ENCODE measurements around the gene MRPS18A.
A peak's percentile ranks its signal among the peaks of the same experiment; 100 is the strongest.
"Not testable (repeated sequence)": the region's sequence is repeated elsewhere in the genome, so short reads cannot be mapped to it uniquely, and the experiment has no call there.

MRPS18A gene

DNA sequence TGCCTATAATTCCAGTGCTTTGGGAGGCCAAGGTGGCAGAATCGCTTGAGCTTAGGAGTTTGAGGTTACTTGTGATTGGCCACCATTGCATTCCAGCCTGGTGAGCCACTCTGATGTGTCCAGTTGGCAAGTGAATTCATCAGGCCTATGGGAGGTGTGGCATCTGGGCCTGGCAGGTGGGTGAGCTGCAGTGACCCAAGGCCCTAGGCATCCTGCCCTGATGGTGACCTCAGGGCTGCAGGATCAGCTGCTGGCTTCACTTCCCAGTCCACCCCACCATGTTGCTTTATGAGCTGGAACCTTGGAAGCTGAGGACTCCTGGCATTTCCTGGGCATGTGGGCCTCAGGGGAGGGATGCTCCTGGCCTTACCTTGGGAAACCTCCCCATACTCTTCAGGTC is 22.2 kb downstream of the MRPS18A start:
- TF ChIP-seq, protein P1, sequence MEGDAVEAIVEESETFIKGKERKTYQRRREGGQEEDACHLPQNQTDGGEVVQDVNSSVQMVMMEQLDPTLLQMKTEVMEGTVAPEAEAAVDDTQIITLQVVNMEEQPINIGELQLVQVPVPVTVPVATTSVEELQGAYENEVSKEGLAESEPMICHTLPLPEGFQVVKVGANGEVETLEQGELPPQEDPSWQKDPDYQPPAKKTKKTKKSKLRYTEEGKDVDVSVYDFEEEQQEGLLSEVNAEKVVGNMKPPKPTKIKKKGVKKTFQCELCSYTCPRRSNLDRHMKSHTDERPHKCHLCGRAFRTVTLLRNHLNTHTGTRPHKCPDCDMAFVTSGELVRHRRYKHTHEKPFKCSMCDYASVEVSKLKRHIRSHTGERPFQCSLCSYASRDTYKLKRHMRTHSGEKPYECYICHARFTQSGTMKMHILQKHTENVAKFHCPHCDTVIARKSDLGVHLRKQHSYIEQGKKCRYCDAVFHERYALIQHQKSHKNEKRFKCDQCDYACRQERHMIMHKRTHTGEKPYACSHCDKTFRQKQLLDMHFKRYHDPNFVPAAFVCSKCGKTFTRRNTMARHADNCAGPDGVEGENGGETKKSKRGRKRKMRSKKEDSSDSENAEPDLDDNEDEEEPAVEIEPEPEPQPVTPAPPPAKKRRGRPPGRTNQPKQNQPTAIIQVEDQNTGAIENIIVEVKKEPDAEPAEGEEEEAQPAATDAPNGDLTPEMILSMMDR (IDR thresholded peaks at IDR 0.05; ENCODE audit: low read depth, low read length), result no peak
- no peak overlapping the region for H3K4me3 ChIP-seq (ENCODE audit: low read depth, low read length)

DNA sequence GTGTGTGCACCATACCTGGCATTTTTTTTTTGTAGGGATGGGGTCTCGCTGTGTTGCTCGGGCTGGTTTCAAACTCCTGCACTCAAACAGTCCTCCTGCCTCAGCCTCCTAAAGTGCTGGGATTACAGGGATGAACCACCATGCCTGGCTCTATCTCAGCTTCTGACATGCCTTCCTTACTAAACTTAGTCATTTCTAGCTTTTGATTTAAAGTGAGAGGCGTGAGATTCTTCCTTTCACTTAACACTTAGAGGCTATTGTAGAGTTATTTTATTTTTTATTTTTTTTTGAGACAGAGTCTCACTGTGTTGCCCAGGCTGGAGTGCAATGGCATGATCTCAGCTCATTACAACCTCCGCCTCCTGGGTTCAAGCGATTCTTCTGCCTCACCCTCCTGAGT is 24.6 kb downstream of the MRPS18A start:
- not testable (repeated sequence) for H3K4me3 ChIP-seq (ENCODE audit: low read depth, low read length)

DNA sequence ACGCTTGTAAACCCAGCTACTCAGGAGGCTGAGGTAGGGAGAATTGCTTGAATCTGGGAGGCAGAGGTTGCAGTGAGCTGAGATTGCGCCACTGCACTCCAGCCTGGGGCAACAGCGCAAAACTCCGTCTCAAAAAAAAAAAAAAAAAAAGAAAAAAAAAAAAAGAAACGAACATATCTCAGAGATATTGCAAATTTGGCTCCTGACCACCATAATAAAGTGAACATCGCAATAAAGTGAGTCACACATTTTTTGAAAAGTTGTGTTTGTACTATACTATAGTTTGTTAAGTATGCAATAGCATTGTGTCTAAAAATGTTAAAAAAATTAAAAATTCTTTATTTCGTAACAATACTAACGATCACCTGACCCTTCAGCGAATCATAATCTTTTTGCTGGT is 29.4 kb downstream of the MRPS18A start:
- H3K4me3 ChIP-seq (ENCODE audit: low read depth, low read length), result no peak overlapping the region
- TF ChIP-seq, protein P1 (IDR thresholded peaks at IDR 0.05; ENCODE audit: low read depth, low read length), result no peak

DNA sequence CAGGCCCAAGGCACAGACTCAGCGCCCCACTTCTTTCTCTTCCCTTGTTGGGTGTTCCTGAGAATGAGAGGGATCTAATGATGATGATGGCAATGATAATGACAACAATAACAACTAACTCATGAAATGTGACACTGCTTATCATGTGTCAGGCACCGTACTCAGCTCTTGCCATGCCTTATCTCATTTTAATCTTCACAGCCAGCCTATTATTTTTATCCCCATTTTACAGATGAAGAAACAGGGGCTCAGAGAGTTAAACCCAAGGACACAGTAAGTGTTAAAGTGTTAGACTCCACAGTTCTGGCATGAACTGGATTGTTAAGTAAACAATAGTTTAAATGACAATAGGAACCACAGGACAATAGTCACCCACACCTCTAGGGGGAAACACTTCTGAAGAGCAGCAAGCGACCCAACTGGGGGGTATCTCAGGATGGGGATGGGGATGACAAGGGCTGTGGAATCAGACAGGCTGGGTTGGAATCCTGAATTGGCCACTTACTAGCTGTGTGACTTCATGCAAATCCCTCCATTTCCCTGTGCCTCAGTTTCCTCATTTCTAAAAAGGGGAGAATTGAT is 30.3 kb downstream of the MRPS18A start:
- H3K4me3 ChIP-seq (ENCODE audit: low read depth, low read length), result no peak overlapping the region
- TF ChIP-seq, protein P1 (IDR thresholded peaks at IDR 0.05; ENCODE audit: low read depth, low read length), result no peak

DNA sequence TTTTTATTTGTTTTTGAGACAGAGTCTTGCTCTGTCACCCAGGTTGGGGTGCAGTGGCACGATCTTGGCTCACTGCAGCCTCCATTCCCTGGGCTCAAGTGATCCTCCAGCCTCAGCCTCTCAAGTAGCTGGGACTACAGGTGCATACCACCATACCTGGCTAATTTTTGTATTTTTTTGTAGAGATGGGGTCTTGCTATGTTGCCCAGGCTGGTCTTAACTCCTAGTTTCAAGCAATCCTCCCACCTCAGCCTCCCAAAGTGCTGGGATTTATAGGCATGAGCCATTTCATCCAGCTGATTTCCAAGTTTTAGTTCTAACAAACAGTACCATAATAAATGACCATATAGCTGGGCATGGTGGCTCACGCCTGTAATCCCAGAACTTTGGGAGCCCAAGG is 34.8 kb downstream of the MRPS18A start:
- H3K4me3 ChIP-seq (ENCODE audit: low read depth, low read length), result not testable (repeated sequence)

DNA sequence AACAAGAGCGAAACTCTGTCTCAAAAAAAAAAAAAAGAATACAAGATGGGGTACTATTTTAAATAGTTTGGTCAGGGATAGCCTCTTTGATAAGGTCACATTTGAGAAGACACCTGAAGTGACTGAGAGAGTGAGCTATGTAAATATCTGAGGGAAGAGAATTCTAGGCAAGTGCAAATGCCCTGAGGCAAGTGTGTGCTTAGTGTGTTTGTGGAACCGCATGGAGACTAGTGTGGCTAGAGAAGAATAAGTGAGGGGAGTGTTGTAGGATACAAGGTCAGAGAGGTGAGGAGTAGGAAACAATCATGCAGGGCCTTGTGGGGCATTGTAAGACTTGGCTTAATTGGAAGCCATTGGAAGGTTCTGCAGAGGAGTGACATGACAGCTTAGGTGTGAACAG is 39.3 kb downstream of the MRPS18A start:
- TF ChIP-seq, protein P1 (IDR thresholded peaks at IDR 0.05; ENCODE audit: low read depth, low read length), result no peak
- no peak overlapping the region for H3K4me3 ChIP-seq (ENCODE audit: low read depth, low read length)

DNA sequence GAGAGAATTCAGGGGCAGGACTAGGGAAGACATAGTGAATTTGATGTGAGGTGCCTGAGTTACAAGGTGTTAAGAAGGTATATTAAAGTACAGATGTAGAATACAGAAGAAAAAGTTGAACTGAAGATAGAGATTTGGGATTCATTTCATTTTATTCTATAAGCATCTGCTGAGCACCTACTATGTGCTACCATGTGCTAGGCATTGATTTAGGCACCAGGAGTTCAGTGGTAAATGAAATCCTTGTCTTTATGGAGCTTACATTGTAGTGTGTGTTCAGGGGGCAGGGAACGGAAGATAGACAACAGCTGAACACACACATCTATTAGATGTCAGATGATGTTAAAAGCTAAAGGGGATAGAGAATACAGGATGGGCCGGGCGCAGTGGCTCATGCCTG is 40.0 kb downstream of the MRPS18A start:
- H3K4me3 ChIP-seq (ENCODE audit: low read depth, low read length), result no peak overlapping the region
- TF ChIP-seq, protein P1 (IDR thresholded peaks at IDR 0.05; ENCODE audit: low read depth, low read length), result no peak

DNA sequence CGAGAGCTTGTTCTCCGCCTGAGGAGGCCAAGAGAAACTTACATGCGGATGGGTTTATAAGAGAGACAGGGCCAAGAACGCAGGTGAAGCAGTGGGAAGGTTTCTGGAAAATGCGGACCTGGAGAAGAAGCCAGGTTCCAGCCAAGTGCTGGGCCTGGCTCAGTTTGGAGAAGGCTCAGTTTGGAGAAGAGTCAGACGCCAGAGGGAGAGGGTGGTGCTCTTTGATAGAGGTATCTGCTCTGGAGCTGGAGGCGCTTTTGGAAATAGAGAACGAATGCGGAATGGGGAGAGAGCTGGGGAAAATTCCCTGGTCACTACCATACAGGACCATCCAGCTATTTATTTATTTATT is 42.0 kb downstream of the MRPS18A start:
- TF ChIP-seq, protein P1 (IDR thresholded peaks at IDR 0.05; ENCODE audit: low read depth, low read length), result no peak
- H3K4me3 ChIP-seq (ENCODE audit: low read depth, low read length), result peak overlapping the region; percentile 23; the same call in 1 of the 2 replicates

Measured in WI38 (cell line).